ENCODE data around the gene RANBP3L.

The RANBP3L gene

GRCh38 chr5:36227046-36227445 lies 74.7 kb downstream of the RANBP3L start:
- in situ Hi-C loops (cut with MboI; ENCODE audit: low sequenced_read_pairs, unreplicated experiment), result no loop called here
- no peak for TF ChIP-seq CTCF (IDR thresholded peaks at IDR 0.05; ENCODE audit: borderline replicate concordance, control extremely low read depth, extremely low read depth, insufficient read depth, missing control alignments)

GRCh38 chr5:36222620-36223019 lies 79.1 kb downstream of the RANBP3L start:
- in situ Hi-C loops (cut with MboI; ENCODE audit: low sequenced_read_pairs, unreplicated experiment), result no loop called here
- DNase-seq (ENCODE audit: low spot score), result no peak
- no peak for TF ChIP-seq CTCF (IDR thresholded peaks at IDR 0.05; ENCODE audit: borderline replicate concordance, control extremely low read depth, extremely low read depth, insufficient read depth, missing control alignments)

More at GRCh38 chr5:36227046-36227445, 74.7 kb downstream of the RANBP3L start:
- no peak for DNase-seq (ENCODE audit: low spot score)

GRCh38 chr5:36217988-36218387 lies 83.7 kb downstream of the RANBP3L start:
- in situ Hi-C loops (cut with MboI; ENCODE audit: low sequenced_read_pairs, unreplicated experiment), result no loop called here
- DNase-seq (ENCODE audit: low spot score), result no peak
- no peak for TF ChIP-seq CTCF (IDR thresholded peaks at IDR 0.05; ENCODE audit: borderline replicate concordance, control extremely low read depth, extremely low read depth, insufficient read depth, missing control alignments)

GRCh38 chr5:36217567-36217966 lies 84.1 kb downstream of the RANBP3L start:
- TF ChIP-seq CTCF (IDR thresholded peaks at IDR 0.05; ENCODE audit: borderline replicate concordance, control extremely low read depth, extremely low read depth, insufficient read depth, missing control alignments), result no peak
- in situ Hi-C loops (cut with MboI; ENCODE audit: low sequenced_read_pairs, unreplicated experiment), result no loop called here
- no peak for DNase-seq (ENCODE audit: low spot score)

- no peak for TF ChIP-seq CTCF (IDR thresholded peaks at IDR 0.05; ENCODE audit: borderline replicate concordance, control extremely low read depth, extremely low read depth, insufficient read depth, missing control alignments)
- no peak for DNase-seq (ENCODE audit: low spot score)
- in situ Hi-C loops (cut with MboI; ENCODE audit: low sequenced_read_pairs, unreplicated experiment), result no loop called here
Measured at GRCh38 chr5:36215910-36216309, 85.8 kb downstream of the RANBP3L start.

- no peak for TF ChIP-seq CTCF (IDR thresholded peaks at IDR 0.05; ENCODE audit: borderline replicate concordance, control extremely low read depth, extremely low read depth, insufficient read depth, missing control alignments)
- in situ Hi-C loops (cut with MboI; ENCODE audit: low sequenced_read_pairs, unreplicated experiment), result no loop called here
- no peak for DNase-seq (ENCODE audit: low spot score)
Measured at GRCh38 chr5:36214436-36214835, 87.3 kb downstream of the RANBP3L start.

- in situ Hi-C loops (cut with MboI; ENCODE audit: low sequenced_read_pairs, unreplicated experiment), result no loop called here
- DNase-seq (ENCODE audit: low spot score), result no peak
- no peak for TF ChIP-seq CTCF (IDR thresholded peaks at IDR 0.05; ENCODE audit: borderline replicate concordance, control extremely low read depth, extremely low read depth, insufficient read depth, missing control alignments)
Measured at GRCh38 chr5:36209664-36210063, 92.0 kb downstream of the RANBP3L start.

All from GM13976 (cell line).